MM.1S (cell line): ENCODE data around the gene MRPL41.
"Not testable (repeated sequence)": the region's sequence is repeated elsewhere in the genome, so short reads cannot be mapped to it uniquely, and the experiment has no call there.

Experiments used
- DNase-seq: peaks from one replicate; pipeline ENCODE4 v3.0.0-alpha.2; 2015
- H2AFZ ChIP-seq: fragments of 300-600 bp; sonication (generic); 2 replicates; pipeline ENCODE4 v1.6.0; 2016; ENCODE audit warnings: antibody characterized with exemption, low read length
- H3F3A ChIP-seq: fragments of 300-600 bp; sonication (generic); 2 replicates; pipeline ENCODE4 v1.6.1; 2016; ENCODE audit warnings: mild to moderate bottlenecking, antibody characterized with exemption, low read length, moderate library complexity, mixed read lengths; ENCODE audit not compliant: insufficient read depth
- H3K27ac ChIP-seq: fragments of 300-600 bp; sonication (generic); 2 replicates; pipeline ENCODE4 v1.5.1; 2016; ENCODE audit warnings: mild to moderate bottlenecking, low read length
- H3K27me3 ChIP-seq: fragments of 300-600 bp; sonication (generic); replicated peaks from 2 replicates; pipeline ENCODE4 v1.6.0; 2016; ENCODE audit warnings: low read length; ENCODE audit not compliant: insufficient read depth
- H3K36me3 ChIP-seq: fragments of 300-600 bp; sonication (generic); replicated peaks from 2 replicates; pipeline ENCODE4 v1.6.1; 2016; ENCODE audit warnings: mild to moderate bottlenecking, low read length, mixed read lengths; ENCODE audit not compliant: insufficient read depth
- H3K4me1 ChIP-seq: fragments of 300-600 bp; sonication (generic); 2 replicates; pipeline ENCODE4 v1.6.1; 2016; ENCODE audit warnings: low read length, mixed read lengths
- H3K4me2 ChIP-seq: fragments of 300-600 bp; sonication (generic); 2 replicates; pipeline ENCODE4 v1.6.0; 2016; ENCODE audit warnings: low read depth, low read length
- H3K4me3 ChIP-seq: fragments of 300-600 bp; sonication (generic); 2 replicates; pipeline ENCODE4 v1.5.1; 2016; ENCODE audit warnings: low read length, mixed read lengths
- H3K79me2 ChIP-seq: fragments of 300-600 bp; sonication (generic); 2 replicates; pipeline ENCODE4 v1.6.1; 2016; ENCODE audit warnings: mixed run types, low read length, mixed read lengths
- H3K9ac ChIP-seq: fragments of 300-600 bp; sonication (generic); 2 replicates; pipeline ENCODE4 v1.6.1; 2016; ENCODE audit warnings: low read length, mixed read lengths
- H3K9me2 ChIP-seq: fragments of 300-600 bp; sonication (generic); replicated peaks from 2 replicates; pipeline ENCODE4 v1.6.1; 2016; ENCODE audit warnings: mild to moderate bottlenecking, low read length, mixed read lengths; ENCODE audit not compliant: insufficient read depth
- H3K9me3 ChIP-seq: fragments of 300-600 bp; sonication (generic); replicated peaks from 2 replicates; pipeline ENCODE4 v1.6.1; 2016; ENCODE audit warnings: mild to moderate bottlenecking, low read length, mixed read lengths; ENCODE audit not compliant: insufficient read depth
- H4K20me1 ChIP-seq: fragments of 300-600 bp; sonication (generic); 2 replicates; pipeline ENCODE4 v1.6.1; 2016; ENCODE audit warnings: mild to moderate bottlenecking, low read length, moderate library complexity, mixed read lengths; ENCODE audit not compliant: insufficient read depth
- CTCF ChIP-seq: fragments of 300-600 bp; sonication (generic); IDR thresholded peaks from 2 replicates; pipeline ENCODE4 v1.5.1; 2016; ENCODE audit warnings: antibody characterized with exemption, low read length, mixed read lengths
- EZH2 ChIP-seq: fragments of 300-600 bp; sonication (generic); optimal IDR thresholded peaks from 2 replicates; pipeline ENCODE3; 2017; ENCODE audit warnings: low read depth, mild to moderate bottlenecking, antibody characterized with exemption, low read length, mixed read lengths
- EZH2phosphoT487 ChIP-seq: fragments of 300-600 bp; sonication (generic); IDR thresholded peaks from 2 replicates; pipeline ENCODE4 v1.6.1; 2018; ENCODE audit warnings: antibody characterized with exemption, low read length

MRPL41 gene

GRCh38 chr9:137545123-137545522, 6.6 kb upstream of the MRPL41 start:
- H3K79me2 ChIP-seq, result no peaks in the 10 kb centered on the region
- no peaks in the 10 kb centered on the region for H3K4me1 ChIP-seq
- H4K20me1 ChIP-seq, result no peaks in the 10 kb centered on the region
- no peaks in the 10 kb centered on the region for H3K9me3 ChIP-seq
- no peak overlapping the region for H3K4me2 ChIP-seq
- H3K9ac ChIP-seq, result no peak overlapping the region
- no peak overlapping the region for H2AFZ ChIP-seq
- peaks cover 29% of the 10 kb centered on the region for H3K27me3 ChIP-seq
- H3F3A ChIP-seq, result peaks cover 6% of the 10 kb centered on the region
- no peak overlapping the region for H3K4me3 ChIP-seq
- no peak for DNase-seq
- TF ChIP-seq EZH2phosphoT487, result no peak
- no peak for TF ChIP-seq EZH2
- no peak for TF ChIP-seq CTCF
- H3K9me2 ChIP-seq, result no peaks in the 10 kb centered on the region
- H3K27ac ChIP-seq, result no peak overlapping the region
- no peaks in the 10 kb centered on the region for H3K36me3 ChIP-seq

GRCh38 chr9:137547687-137548543, 3.8 kb upstream of the MRPL41 start:
- H3K9me2 ChIP-seq, result no peaks in the 10 kb centered on the region
- no peak overlapping the region for H3K27ac ChIP-seq
- H3K9me3 ChIP-seq, result no peaks in the 10 kb centered on the region
- H3K4me3 ChIP-seq, result no peak overlapping the region
- H3K4me1 ChIP-seq, result no peaks in the 10 kb centered on the region
- TF ChIP-seq EZH2phosphoT487, result no peak
- TF ChIP-seq EZH2, result no peak
- TF ChIP-seq CTCF, result no peak
- peaks cover 8% of the 10 kb centered on the region for H3K79me2 ChIP-seq
- H3K9ac ChIP-seq, result no peak overlapping the region
- H3K36me3 ChIP-seq, result no peaks in the 10 kb centered on the region
- H4K20me1 ChIP-seq, result no peaks in the 10 kb centered on the region
- peaks cover 12% of the 10 kb centered on the region for H3F3A ChIP-seq
- H3K27me3 ChIP-seq, result peaks cover 13% of the 10 kb centered on the region; the same call in 1 of the 2 replicates
- no peak for DNase-seq
- H3K4me2 ChIP-seq, result no peak overlapping the region
- H2AFZ ChIP-seq, result no peak overlapping the region

GRCh38 chr9:137550231-137550621, 1.5 kb upstream of the MRPL41 start, which contains the start of gene PNPLA7:
Gene PNPLA7, minus strand, starts transcription at chr9:137550402. Its CDS starts 205 bp downstream, at chr9:137550197.
- Histone ChIP-seq H3K36me3 (no peaks in the 10 kb centered on the region), H3K4me3 (peak within 1 kb of the TSS; percentile 72), H3K9me3 (no peaks in the 10 kb centered on the region), H3K9ac (peak within 1 kb of the TSS; percentile 33; the same call in 1 of the 2 replicates), H3K27ac (no peak within 1 kb of the TSS), H3K27me3 (no peaks in the 10 kb centered on the region), H3K79me2 (peaks cover 8% of the 10 kb centered on the region), H3K4me1 (no peaks in the 10 kb centered on the region), H3K4me2 (peak within 1 kb of the TSS; percentile 81), H3F3A (peaks cover 25% of the 10 kb centered on the region), H3K9me2 (no peaks in the 10 kb centered on the region), H4K20me1 (no peaks in the 10 kb centered on the region), H2AFZ (peak within 1 kb of the TSS; percentile 88)
- DNase-seq, result peak; percentile 70
- TF ChIP-seq CTCF, result no peak
- no peak for TF ChIP-seq EZH2
- TF ChIP-seq EZH2phosphoT487, result no peak

GRCh38 chr9:137550958-137551263, 768 bp upstream of the MRPL41 start:
- H3K27me3 ChIP-seq, H3K9me3 ChIP-seq, H3K4me1 ChIP-seq, H3K9me2 ChIP-seq, H3K27ac ChIP-seq, H3K79me2 ChIP-seq, DNase-seq, H4K20me1 ChIP-seq, H3K36me3 ChIP-seq: not testable (repeated sequence)
- peak overlapping the region; percentile 88 for H2AFZ ChIP-seq
- H3F3A ChIP-seq, result peaks cover 25% of the 10 kb centered on the region
- H3K4me2 ChIP-seq, result peak overlapping the region; percentile 81
- H3K4me3 ChIP-seq, result peak overlapping the region; percentile 72
- peak overlapping the region; percentile 33; the same call in 1 of the 2 replicates for H3K9ac ChIP-seq
